Psoas muscle (tissue), 8 donors: ENCODE data around the gene ATE1. TPM values are rescaled to one million over a fixed set of nuclear protein-coding genes. Genes with fewer than 3 reads are reported as not detected.
A peak's percentile ranks its signal among the peaks of the same experiment; 100 is the strongest.

ENCODE experiments used
- ATAC-seq, 4 donors: fragments of 200-7000 bp; cut with Tn5 transposase; one replicate each; pipeline ENCODE4 v1.9.1; 2020; ENCODE audit warnings: moderate library complexity in 3 of 4, mild to moderate bottlenecking in 2 of 4
- DNase-seq, 2 donors: peaks; one replicate each; pipeline ENCODE4 v3.0.0-alpha.2; 2020
- H3K27ac ChIP-seq: fragments of 200-600 bp; one replicate; pipeline ENCODE4 v1.8.0; 2022
- H3K27me3 ChIP-seq, 3 donors: fragments of 200-600 bp in 1 of 3; one replicate each; pipeline versions ENCODE4 v1.6.1 to v1.8.0; 2013 to 2022; ENCODE audit warnings: low read length in 2 of 3, mild to moderate bottlenecking in 2 of 3, moderate library complexity in 1 of 3; ENCODE audit not compliant: insufficient read depth in 3 of 3
- H3K36me3 ChIP-seq, 2 donors: fragments of 200-600 bp in 1 of 2; one replicate each; pipeline versions ENCODE4 v1.6.1 to v1.8.0; 2013 to 2022; ENCODE audit warnings: low read depth in 1 of 2, mild to moderate bottlenecking in 1 of 2, moderate library complexity in 1 of 2; ENCODE audit not compliant: insufficient read depth in 1 of 2
- H3K4me1 ChIP-seq: fragments of 200-600 bp; one replicate; pipeline ENCODE4 v1.8.0; 2022
- H3K4me3 ChIP-seq: fragments of 200-600 bp; one replicate; pipeline ENCODE4 v1.8.0; 2022; ENCODE audit warnings: mild to moderate bottlenecking
- H3K9me3 ChIP-seq: fragments of 200-600 bp; one replicate; pipeline ENCODE4 v1.8.0; 2022
- CTCF ChIP-seq: fragments of 200-600 bp; IDR thresholded peaks from one replicate; pipeline ENCODE4 v1.8.0; 2022; ENCODE audit warnings: antibody characterized with exemption
- WGBS, 3 donors: extraction: QIAGEN DNeasy Blood & Tissue Kit; methylation state at CpG; one replicate each; pipeline versions ENCODE4 v1.1.6 to v1.1.7; 2013; 5-methylcytosine and 5-hydroxymethylcytosine counted together
- intact Hi-C, 2 donors: fragments of 100-400 bp; cut with DNase I; formaldehyde crosslinking; loops; one replicate each; pipeline versions ENCODE4 v1.11.0 to v1.14.2; 2022
- polyA plus RNA-seq, 3 donors: library from polyadenylated mRNA; stranded (reverse); fragments of 200-250 nt; gene quantifications; one replicate each; pipeline ENCODE4 v1.2.3, GENCODE V29; 2013
- total RNA-seq, 4 donors: library from RNA; stranded (reverse); fragmentation: NEBNext Ultra II Directional in 2 of 4; extraction: Animal tissue kit (Norgen Biotek cat#: 25700) in 2 of 4; gene quantifications; one replicate each; pipeline versions ENCODE4 v1.2.1 to v1.2.4, GENCODE V29; 2021 to 2023
- donor health status: healthy with polysubstance abuse.
- donor health status: DM: no; HTN: no; CAD: no; lungs with moderate emphysema.
- donor health status: Bipolar disorder and iron deficiency.
- donor health status: healthy.
- donor health status: DM: yes; HTN: yes; CAD: no.
- donor health status: DM: no; HTN: no; CAD: no.
- donor health status: DM: no; HTN: no; CAD: no.
- donor health status: DM: yes; HTN: yes; CAD: no.

The ATE1 gene
- total and polyA plus RNA-seq, 7 donors = 11.6 to 36.9 (median 28.4) TPM

GRCh38 chr10:121956111-121957061 is 28.6 kb upstream of the ATE1 start:
- no peak for DNase-seq
- no peaks in the 10 kb centered on the region for H3K27me3 ChIP-seq
- no peak overlapping the region for H3K27ac ChIP-seq
- intact Hi-C loops = no loop called here
- peaks cover 2 to 62% of the 10 kb centered on the region in 2 donors for H3K36me3 ChIP-seq
- H3K4me1 ChIP-seq = no peaks in the 10 kb centered on the region
- no peak overlapping the region for H3K4me3 ChIP-seq
- no peaks in the 10 kb centered on the region for H3K9me3 ChIP-seq
- TF ChIP-seq CTCF = no peak
- WGBS, 3 donors = 83 to 88% (median 86%) methylated on average over 7 of the region's 7 CpGs
- no peak for ATAC-seq

- no peak for TF ChIP-seq CTCF
- DNase-seq (no peak), ATAC-seq (peak in 3 of 4 donors; percentile 37 to 52 (median 50))
- peaks cover 0 to 23% of the 10 kb centered on the region in 2 donors for H3K36me3 ChIP-seq
- H3K9me3 ChIP-seq = no peaks in the 10 kb centered on the region
- no peak overlapping the region for H3K27ac ChIP-seq
- H3K4me1 ChIP-seq = no peaks in the 10 kb centered on the region
- intact Hi-C loops = no loop called here
- WGBS, 3 donors = 85 to 95% (median 88%) methylated on average over 5 of the region's 5 CpGs
- H3K27me3 ChIP-seq = no peaks in the 10 kb centered on the region
- H3K4me3 ChIP-seq = no peak overlapping the region
Measured at GRCh38 chr10:121952226-121952625, 24.4 kb upstream of the ATE1 start.

GRCh38 chr10:121949451-121949850 is 21.6 kb upstream of the ATE1 start:
- Histone ChIP-seq H3K4me3 (no peak overlapping the region), H3K9me3 (no peaks in the 10 kb centered on the region), H3K4me1 (no peaks in the 10 kb centered on the region), H3K27me3 (no peaks in the 10 kb centered on the region), H3K36me3 (no peaks in the 10 kb centered on the region), H3K27ac (no peak overlapping the region)
- TF ChIP-seq CTCF = no peak
- no peak for ATAC-seq
- 82 to 91% (median 84%) methylated on average over 3 of the region's 3 CpGs for WGBS, 3 donors
- no peak for DNase-seq
- intact Hi-C loops = no loop called here

GRCh38 chr10:121949049-121949448 is 21.2 kb upstream of the ATE1 start:
- no peaks in the 10 kb centered on the region for H3K36me3 ChIP-seq
- no peak for ATAC-seq
- no peak for TF ChIP-seq CTCF
- no peaks in the 10 kb centered on the region for H3K4me1 ChIP-seq
- H3K9me3 ChIP-seq = no peaks in the 10 kb centered on the region
- no peak overlapping the region for H3K27ac ChIP-seq
- no peaks in the 10 kb centered on the region for H3K27me3 ChIP-seq
- no peak for DNase-seq
- 73 to 83% (median 79%) methylated on average over 2 of the region's 2 CpGs for WGBS, 3 donors
- H3K4me3 ChIP-seq = no peak overlapping the region
- intact Hi-C loops = no loop called here
